Left lung (tissue), 10 donors: ENCODE data around the gene NPHS1. TPM values are rescaled to one million over a fixed set of nuclear protein-coding genes. Genes with fewer than 3 reads are reported as not detected.

Experiments
- ATAC-seq: fragments of 200-7000 bp; cut with Tn5 transposase; one replicate; pipeline ENCODE4 v1.9.1; 2020; ENCODE audit warnings: moderate library complexity
- DNase-seq, 4 donors: peaks; one replicate each; pipeline ENCODE4 v3.0.0-alpha.2; 2013 to 2020
- H3K27ac ChIP-seq, 2 donors: fragments of 200-600 bp; sonication (generic) in 1 of 2; one replicate each; pipeline versions ENCODE4 v1.5.0 to v1.8.0; 2020 to 2021
- H3K27me3 ChIP-seq, 2 donors: fragments of 200-600 bp; sonication (generic) in 1 of 2; one replicate each; pipeline versions ENCODE4 v1.5.0 to v1.8.0; 2020 to 2021
- H3K36me3 ChIP-seq, 2 donors: fragments of 200-600 bp; sonication (generic) in 1 of 2; one replicate each; pipeline versions ENCODE4 v1.5.0 to v1.8.0; 2020 to 2021
- H3K4me1 ChIP-seq, 2 donors: fragments of 200-600 bp; one replicate each; pipeline ENCODE4 v1.8.0; 2021
- H3K4me3 ChIP-seq, 2 donors: fragments of 200-600 bp; sonication (generic) in 1 of 2; one replicate each; pipeline versions ENCODE4 v1.5.0 to v1.8.0; 2020 to 2021; ENCODE audit warnings: mild to moderate bottlenecking in 1 of 2
- H3K9me3 ChIP-seq, 2 donors: fragments of 200-600 bp; sonication (generic) in 1 of 2; one replicate each; pipeline versions ENCODE4 v1.5.0 to v1.8.0; 2020 to 2021
- intact Hi-C, 2 donors: fragments of 100-400 bp; cut with DNase I; formaldehyde crosslinking; loops; one replicate each; pipeline versions ENCODE4 v1.11.2 to v1.14.2; 2022
- polyA plus RNA-seq, 6 donors: library from polyadenylated mRNA; unstranded; fragments of 120-200 nt; gene quantifications; one replicate each; pipeline ENCODE4 v1.2.1, GENCODE V29; 2013; ENCODE audit not compliant: insufficient read length in 6 of 6
- total RNA-seq, 2 donors: library from RNA; stranded (reverse); fragmentation: NEBNext Ultra II Directional; extraction: Animal tissue kit (Norgen Biotek cat#: 25700); gene quantifications; one replicate each; pipeline ENCODE4 v1.2.1, GENCODE V29; 2021
- TF ChIP-seq, protein P1 (sequence below), 2 donors: fragments of 200-600 bp; sonication (generic) in 1 of 2; IDR thresholded peaks; one replicate each; pipeline versions ENCODE4 v1.5.0 to v1.8.0; 2021; ENCODE audit warnings: antibody characterized with exemption in 2 of 2
- donor health status: DM: no; HTN: yes; CAD: no.
- donor health status: DM: no; HTN: no; CAD: no.

Gene NPHS1
- total and polyA plus RNA-seq, 8 donors = 0.08 to 2.0 (median 0.99) TPM; not detected in 1

- Histone ChIP-seq H3K27ac (no peak overlapping the region), H3K4me3 (no peak overlapping the region), H3K36me3 (peaks cover 0 to 93% of the 10 kb centered on the region in 2 donors), H3K27me3 (no peaks in the 10 kb centered on the region), H3K9me3 (no peaks in the 10 kb centered on the region), H3K4me1 (peaks cover 0 to under 1% of the 10 kb centered on the region in 2 donors)
- no peak for ATAC-seq
- TF ChIP-seq, protein P1, sequence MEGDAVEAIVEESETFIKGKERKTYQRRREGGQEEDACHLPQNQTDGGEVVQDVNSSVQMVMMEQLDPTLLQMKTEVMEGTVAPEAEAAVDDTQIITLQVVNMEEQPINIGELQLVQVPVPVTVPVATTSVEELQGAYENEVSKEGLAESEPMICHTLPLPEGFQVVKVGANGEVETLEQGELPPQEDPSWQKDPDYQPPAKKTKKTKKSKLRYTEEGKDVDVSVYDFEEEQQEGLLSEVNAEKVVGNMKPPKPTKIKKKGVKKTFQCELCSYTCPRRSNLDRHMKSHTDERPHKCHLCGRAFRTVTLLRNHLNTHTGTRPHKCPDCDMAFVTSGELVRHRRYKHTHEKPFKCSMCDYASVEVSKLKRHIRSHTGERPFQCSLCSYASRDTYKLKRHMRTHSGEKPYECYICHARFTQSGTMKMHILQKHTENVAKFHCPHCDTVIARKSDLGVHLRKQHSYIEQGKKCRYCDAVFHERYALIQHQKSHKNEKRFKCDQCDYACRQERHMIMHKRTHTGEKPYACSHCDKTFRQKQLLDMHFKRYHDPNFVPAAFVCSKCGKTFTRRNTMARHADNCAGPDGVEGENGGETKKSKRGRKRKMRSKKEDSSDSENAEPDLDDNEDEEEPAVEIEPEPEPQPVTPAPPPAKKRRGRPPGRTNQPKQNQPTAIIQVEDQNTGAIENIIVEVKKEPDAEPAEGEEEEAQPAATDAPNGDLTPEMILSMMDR (IDR thresholded peaks at IDR 0.05) = no peak
- intact Hi-C loops = no loop called here
- DNase-seq = no peak
These were observed 37.9 kb upstream of the NPHS1 start for GRCh38 chr19:35890113-35890650.

GRCh38 chr19:35889370-35890112 lies 37.2 kb upstream of the NPHS1 start:
- TF ChIP-seq, protein P1 (IDR thresholded peaks at IDR 0.05) = no peak
- Histone ChIP-seq H3K27me3 (no peaks in the 10 kb centered on the region), H3K4me1 (no peaks in the 10 kb centered on the region), H3K27ac (no peak overlapping the region), H3K4me3 (no peak overlapping the region), H3K36me3 (peaks cover 0 to 86% of the 10 kb centered on the region in 2 donors), H3K9me3 (no peaks in the 10 kb centered on the region)
- ATAC-seq = no peak
- DNase-seq = no peak
- intact Hi-C loops = no loop called here

DNA sequence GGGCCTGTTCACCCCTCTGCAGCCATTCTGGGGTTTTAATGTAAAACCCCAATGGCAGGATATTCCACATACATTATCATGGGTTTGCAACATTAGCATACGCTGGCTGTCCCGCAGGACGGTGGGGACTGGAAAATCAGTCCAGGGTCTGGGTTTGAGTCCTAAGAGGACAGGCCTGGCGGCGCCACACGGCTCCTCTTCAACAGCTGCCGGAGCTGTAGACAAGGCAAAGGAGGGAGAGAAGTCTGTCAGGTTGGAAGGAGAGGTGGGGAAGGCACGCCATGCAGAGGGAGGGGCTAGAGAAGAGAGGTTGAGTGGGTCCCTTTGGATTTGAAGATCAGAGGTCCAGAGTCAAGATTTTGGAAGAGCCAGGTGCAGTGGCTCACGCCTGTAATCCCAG lies 36.1 kb upstream of the NPHS1 start:
- peaks cover 0 to 75% of the 10 kb centered on the region in 2 donors for H3K36me3 ChIP-seq
- ATAC-seq (no peak), DNase-seq (no peak)
- TF ChIP-seq, protein P1 (IDR thresholded peaks at IDR 0.05) = no peak
- no peak overlapping the region for H3K4me3 ChIP-seq
- no peaks in the 10 kb centered on the region for H3K4me1 ChIP-seq
- no peaks in the 10 kb centered on the region for H3K27me3 ChIP-seq
- H3K27ac ChIP-seq = no peak overlapping the region
- intact Hi-C loops = no loop called here
- H3K9me3 ChIP-seq = no peaks in the 10 kb centered on the region

GRCh38 chr19:35887197-35887596 lies 34.9 kb upstream of the NPHS1 start:
- intact Hi-C loops = no loop called here
- Histone ChIP-seq H3K27ac (no peak overlapping the region), H3K36me3 (peaks cover 0 to 63% of the 10 kb centered on the region in 2 donors), H3K4me1 (no peaks in the 10 kb centered on the region), H3K4me3 (no peak overlapping the region), H3K27me3 (no peaks in the 10 kb centered on the region), H3K9me3 (no peaks in the 10 kb centered on the region)
- ATAC-seq = no peak
- DNase-seq = no peak
- TF ChIP-seq, protein P1 (IDR thresholded peaks at IDR 0.05) = no peak

DNA sequence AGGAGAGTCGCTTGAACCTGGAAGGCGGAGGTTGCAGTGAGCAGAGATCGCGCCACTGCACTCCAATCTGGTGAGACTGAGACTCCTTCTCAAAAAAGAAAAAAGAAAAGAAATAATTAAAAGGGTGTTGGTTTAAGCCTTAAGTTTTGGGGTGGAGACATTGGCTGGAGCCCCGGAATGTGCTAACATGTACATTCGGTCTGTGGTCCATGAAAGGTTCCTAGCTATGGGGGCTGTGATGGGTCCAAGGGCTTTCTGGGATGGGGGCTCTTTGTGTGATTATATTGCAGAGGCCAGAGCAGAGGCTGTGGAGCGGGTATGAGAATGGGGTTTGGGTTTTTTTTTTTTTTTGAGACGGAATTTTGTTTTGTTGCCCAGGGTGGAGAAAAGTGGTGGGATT lies 33.6 kb upstream of the NPHS1 start:
- TF ChIP-seq, protein P1 (IDR thresholded peaks at IDR 0.05) = no peak

More for the DNA sequence above, 33.6 kb upstream of the NPHS1 start:
- Histone ChIP-seq H3K4me1 (no peaks in the 10 kb centered on the region), H3K36me3 (peaks cover 0 to 50% of the 10 kb centered on the region in 2 donors), H3K27ac (no peak overlapping the region), H3K4me3 (no peak overlapping the region), H3K9me3 (no peaks in the 10 kb centered on the region), H3K27me3 (no peaks in the 10 kb centered on the region)
- intact Hi-C loops = no loop called here
- no peak for DNase-seq
- no peak for ATAC-seq
